A673 (cell line): ENCODE measurements around the gene MYBPC3. TPM values are rescaled to one million over a fixed set of nuclear protein-coding genes. Genes with fewer than 3 reads are reported as not detected.

Source experiments
- BruUV-seq: library from RNA; stranded (reverse); fragments of 400-500 nt; replicated peaks from 2 replicates; lab custom pipeline; 2021; lab: Mats Ljungman, UMichigan
- CTCF ChIA-PET: fragments of 300-600 bp; sonication (Branson Sonifier 250); formaldehyde crosslinking; loops from one replicate; lab custom pipeline; 2022; ENCODE audit warnings: antibody characterized with exemption; lab: Charles Lee
- POLR2A ChIA-PET: fragments of 300-600 bp; sonication (Branson Sonifier 250); formaldehyde crosslinking; loops from one replicate; lab custom pipeline; 2022; ENCODE audit warnings: antibody characterized with exemption; ENCODE audit not compliant: low non-redundant PET; lab: Charles Lee
- DNase-seq: peaks from one replicate; pipeline ENCODE4 v3.0.0-alpha.2; 2015; ENCODE audit warnings: low spot score
- H3K27ac ChIP-seq: fragments of 200-600 bp; sonication (generic); 2 replicates; pipeline ENCODE4 v1.5.1; 2016; ENCODE audit warnings: mixed run types, low read depth, mild to moderate bottlenecking, mixed read lengths, antibody characterized with exemption, low read length; ENCODE audit not compliant: poor library complexity, severe bottlenecking
- H3K27me3 ChIP-seq: fragments of 200-600 bp; sonication (generic); replicated peaks from 2 replicates; pipeline ENCODE4 v1.6.1; 2017; ENCODE audit warnings: mixed run types, low read depth, mild to moderate bottlenecking, mixed read lengths, antibody characterized with exemption, low read length; ENCODE audit not compliant: insufficient read depth, poor library complexity
- H3K36me3 ChIP-seq: fragments of 200-600 bp; sonication (generic); 2 replicates; pipeline ENCODE4 v1.6.1; 2016; ENCODE audit warnings: mixed run types, mild to moderate bottlenecking, mixed read lengths, antibody characterized with exemption, low read length; ENCODE audit not compliant: insufficient read depth, poor library complexity, severe bottlenecking
- H3K4me1 ChIP-seq: fragments of 200-600 bp; sonication (generic); 2 replicates; pipeline ENCODE4 v1.6.1; 2017; ENCODE audit warnings: mixed run types, mild to moderate bottlenecking, mixed read lengths, antibody characterized with exemption, low read length; ENCODE audit not compliant: insufficient read depth, poor library complexity, severe bottlenecking
- H3K4me3 ChIP-seq: fragments of 200-600 bp; sonication (generic); 2 replicates; pipeline ENCODE4 v1.5.1; 2016; ENCODE audit warnings: low read depth, mixed run types, mild to moderate bottlenecking, mixed read lengths, low read length; ENCODE audit not compliant: poor library complexity, severe bottlenecking
- H3K9me3 ChIP-seq: fragments of 200-600 bp; sonication (generic); 2 replicates; pipeline ENCODE4 v1.6.1; 2016; ENCODE audit warnings: mixed run types, low read depth, mild to moderate bottlenecking, mixed read lengths, antibody characterized with exemption, low read length; ENCODE audit not compliant: poor library complexity, severe bottlenecking
- CTCF ChIP-seq: fragments of 300-800, 200-600 bp; sonication (generic); conservative IDR thresholded peaks from 2 replicates; pipeline ENCODE4 v1.5.1; 2017; ENCODE audit warnings: low read depth, mild to moderate bottlenecking, antibody characterized with exemption, low read length, moderate library complexity, mixed read lengths
- EZH2 ChIP-seq: fragments of 200-600 bp; sonication (generic); IDR thresholded peaks from 2 replicates; pipeline ENCODE4 v1.6.1; 2017; ENCODE audit warnings: borderline replicate concordance, low read depth, mild to moderate bottlenecking, mixed read lengths, antibody characterized with exemption, low read length; ENCODE audit not compliant: poor library complexity, severe bottlenecking
- intact Hi-C: fragments of 100-400 bp; cut with micrococcal nuclease; formaldehyde crosslinking; loops from one replicate; pipeline ENCODE4 v1.10.0; 2022; ENCODE audit not compliant: unreplicated experiment
- total RNA-seq: library from RNA; stranded (reverse); gene quantifications from 2 replicates; pipeline ENCODE4 v1.2.3, GENCODE V29; 2021

Gene MYBPC3
- total RNA-seq, 1 experiment from 2014 or later = not detected

- Histone ChIP-seq H3K27me3 (no peaks in the 10 kb centered on the region), H3K27ac (no peak overlapping the region), H3K4me1 (no peaks in the 10 kb centered on the region), H3K4me3 (no peak overlapping the region), H3K9me3 (no peaks in the 10 kb centered on the region), H3K36me3 (no peaks in the 10 kb centered on the region)
- TF ChIP-seq CTCF (no peak), EZH2 (no peak)
- BruUV-seq = no TSS peak
- POLR2A ChIA-PET = interaction anchor here (0.6 kb wide), 1 partner anchor 375 kb away, joined by 3 read pairs; the partner anchor contains the start of gene AGBL2
- intact Hi-C loops = no loop called here
- CTCF ChIA-PET = no interaction called here
- DNase-seq = no peak
Measured at GRCh38 chr11:47340010-47340409, 12.5 kb downstream of the MYBPC3 start.

- no TSS peak for BruUV-seq
- intact Hi-C loops = no loop called here
- TF ChIP-seq CTCF = no peak
- no peak for TF ChIP-seq EZH2
- no peaks in the 10 kb centered on the region for H3K4me1 ChIP-seq
- no peaks in the 10 kb centered on the region for H3K36me3 ChIP-seq
- H3K4me3 ChIP-seq = no peak overlapping the region
- no peaks in the 10 kb centered on the region for H3K9me3 ChIP-seq
- ChIA-PET CTCF (no interaction called here), POLR2A (no interaction called here)
- no peak for DNase-seq
- no peak overlapping the region for H3K27ac ChIP-seq
- no peaks in the 10 kb centered on the region for H3K27me3 ChIP-seq
Measured at GRCh38 chr11:47338396-47339241, 13.9 kb downstream of the MYBPC3 start.

- no peak overlapping the region for H3K27ac ChIP-seq
- H3K27me3 ChIP-seq = no peaks in the 10 kb centered on the region
- intact Hi-C loops = no loop called here
- no peak for DNase-seq
- TF ChIP-seq EZH2 (no peak), CTCF (no peak)
- no peak overlapping the region for H3K4me3 ChIP-seq
- no peaks in the 10 kb centered on the region for H3K36me3 ChIP-seq
- POLR2A ChIA-PET = no interaction called here
- no peaks in the 10 kb centered on the region for H3K9me3 ChIP-seq
- no TSS peak for BruUV-seq
- CTCF ChIA-PET = interaction anchor here (0.7 kb wide), 1 partner anchor 193 kb away, joined by 9 read pairs; no protein-coding TSS in a partner anchor
- H3K4me1 ChIP-seq = no peaks in the 10 kb centered on the region
Measured at GRCh38 chr11:47337229-47337924, 15.1 kb downstream of the MYBPC3 start.
